ENCODE results near the gene ACCS.

DNA sequence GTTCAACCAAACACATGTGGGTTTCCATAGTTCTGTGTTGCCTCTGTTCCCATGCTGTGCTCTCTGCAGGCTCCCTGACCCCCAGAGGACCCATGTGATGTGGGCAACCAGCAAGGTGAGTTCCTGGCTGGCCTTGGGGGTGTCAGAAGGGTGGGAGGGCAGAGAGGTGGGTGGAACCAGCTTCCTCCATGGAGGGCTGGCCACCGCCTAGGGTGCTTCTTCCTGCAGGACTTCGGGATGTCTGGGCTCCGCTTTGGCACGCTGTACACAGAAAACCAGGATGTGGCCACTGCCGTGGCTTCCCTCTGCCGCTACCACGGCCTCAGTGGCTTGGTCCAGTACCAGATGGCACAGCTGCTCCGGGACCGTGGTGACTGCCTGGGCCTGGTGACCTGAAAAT is 14.9 kb downstream of the ACCS start:
- no peak for TF ChIP-seq CTCF (IDR thresholded peaks at IDR 0.05; ENCODE audit: insufficient read depth, low read depth, low read length)
- no peak for TF ChIP-seq EZH2 (IDR thresholded peaks at IDR 0.05; ENCODE audit: insufficient read depth, low read length)
